Endothelial cell of umbilical vein (primary cell): ENCODE measurements around the gene NR2C2. TPM values are rescaled to one million over a fixed set of nuclear protein-coding genes. Genes with fewer than 3 reads are reported as not detected.

Experiments used
- BruUV-seq: library from RNA; stranded (reverse); fragments of 400-500 nt; replicated peaks from 2 replicates; lab custom pipeline; 2021; lab: Mats Ljungman, UMichigan
- CTCF ChIA-PET: fragments of 300-600, 350-600 bp; sonication (Branson Sonifier 250); formaldehyde crosslinking; loops from one replicate; lab custom pipeline; 2021; ENCODE audit warnings: antibody characterized with exemption, inconsistent platforms; lab: Charles Lee
- POLR2A ChIA-PET: fragments of 300-600, 350-600 bp; sonication (Branson Sonifier 250); formaldehyde crosslinking; loops from one replicate; lab custom pipeline; 2021; ENCODE audit warnings: antibody characterized with exemption, inconsistent platforms; lab: Charles Lee
- DNase-seq: peaks from one replicate; pipeline ENCODE4 v3.0.0-alpha.2; 2011; ENCODE audit warnings: low read depth, low spot score
- FAIRE-seq: peaks from 2 replicates; lab custom pipeline; 2011; peaks lifted over from hg19 to GRCh38; lab: Jason Lieb, UNC
- H2AFZ ChIP-seq: 2 replicates; pipeline ENCODE4 v1.6.0; 2012; ENCODE audit warnings: low read depth, low read length, control low read depth, inconsistent platforms
- H3K27ac ChIP-seq: 2 replicates; pipeline ENCODE4 v1.5.1; 2011; ENCODE audit warnings: low read depth, mild to moderate bottlenecking, control low read depth, low read length, moderate library complexity; ENCODE audit not compliant: insufficient read depth
- H3K27me3 ChIP-seq, 2 experiments: 2 replicates each; pipeline versions ENCODE4 v1.6.0 to v1.6.1; 2011; ENCODE audit warnings: low read length in 2 of 2, mixed read lengths in 1 of 2; ENCODE audit not compliant: control insufficient read depth in 2 of 2, insufficient read depth in 2 of 2
- H3K36me3 ChIP-seq, 2 experiments: 2 replicates in 1 of 2; 3 replicates in 1 of 2; pipeline ENCODE4 v1.5.1; 2011; ENCODE audit warnings: low read length in 2 of 2, mild to moderate bottlenecking in 1 of 2, moderate library complexity in 1 of 2; ENCODE audit not compliant: control insufficient read depth in 2 of 2, insufficient read depth in 2 of 2; ENCODE audit errors: extremely low read depth in 1 of 2
- H3K4me1 ChIP-seq: 3 replicates; pipeline ENCODE4 v1.5.1; 2011; ENCODE audit warnings: mild to moderate bottlenecking, low read length; ENCODE audit not compliant: control insufficient read depth, insufficient read depth; ENCODE audit errors: extremely low read depth
- H3K4me2 ChIP-seq: 2 replicates; pipeline ENCODE4 v1.6.1; 2011; ENCODE audit warnings: low read length, control low read depth, mixed read lengths; ENCODE audit not compliant: insufficient read depth
- H3K4me3 ChIP-seq, 3 experiments: fragments of 200-600 bp in 1 of 3; sonication (generic), shearing (Covaris generic) in 1 of 3; replicated peaks in 1 of 3; 2 replicates each; pipeline ENCODE4 v1.5.1; 2011 to 2016; ENCODE audit warnings: control low read depth in 3 of 3, low read length in 3 of 3, mild to moderate bottlenecking in 2 of 3, inconsistent platforms in 1 of 3, low read depth in 1 of 3, moderate library complexity in 1 of 3; ENCODE audit not compliant: insufficient read depth in 1 of 3
- H3K79me2 ChIP-seq: 2 replicates; pipeline ENCODE4 v1.6.0; 2012; ENCODE audit warnings: low read length, inconsistent platforms; ENCODE audit not compliant: control insufficient read depth, insufficient read depth
- H3K9ac ChIP-seq: replicated peaks from 2 replicates; pipeline ENCODE3; 2011; ENCODE audit warnings: low read length, control low read depth; ENCODE audit not compliant: insufficient read depth; ENCODE audit errors: extremely low read depth
- H3K9me1 ChIP-seq: replicated peaks from 3 replicates; pipeline ENCODE4 v1.6.0; 2011; ENCODE audit warnings: mild to moderate bottlenecking, low read length; ENCODE audit not compliant: control insufficient read depth, insufficient read depth; ENCODE audit errors: extremely low read depth
- H3K9me3 ChIP-seq: replicated peaks from 2 replicates; pipeline ENCODE4 v1.5.1; 2012; ENCODE audit warnings: low read length, inconsistent platforms; ENCODE audit not compliant: control insufficient read depth, insufficient read depth
- H4K20me1 ChIP-seq: replicated peaks from 2 replicates; pipeline ENCODE3; 2011; ENCODE audit warnings: mild to moderate bottlenecking, low read length; ENCODE audit not compliant: control insufficient read depth, insufficient read depth; ENCODE audit errors: extremely low read depth
- CTCF ChIP-seq, 2 donors: IDR thresholded peaks; 1 replicate in 1 of 2; 2 replicates in 1 of 2; pipeline ENCODE4 v1.5.1; 2011; ENCODE audit warnings: low read length in 2 of 2, mild to moderate bottlenecking in 2 of 2, moderate library complexity in 2 of 2, control low read depth in 1 of 2, inconsistent platforms in 1 of 2, low read depth in 1 of 2; ENCODE audit not compliant: insufficient read depth in 1 of 2; ENCODE audit errors: extremely low read depth in 1 of 2
- EZH2 ChIP-seq: IDR thresholded peaks from 2 replicates; pipeline ENCODE4 v1.6.1; 2012; ENCODE audit warnings: borderline replicate concordance, low read depth, mild to moderate bottlenecking, moderate library complexity, low read length, inconsistent platforms; ENCODE audit not compliant: severe bottlenecking
- FOS ChIP-seq: IDR thresholded peaks from 2 replicates; pipeline ENCODE4 v1.6.1; 2011; ENCODE audit warnings: mild to moderate bottlenecking, low read length, moderate library complexity, borderline replicate concordance; ENCODE audit not compliant: insufficient read depth
- GATA2 ChIP-seq: IDR thresholded peaks from 2 replicates; pipeline ENCODE4 v1.7.0; 2011; ENCODE audit warnings: low read depth, mild to moderate bottlenecking, moderate library complexity, mixed read lengths, low read length; ENCODE audit not compliant: insufficient read length, insufficient read depth
- JUN ChIP-seq: IDR thresholded peaks from 2 replicates; pipeline ENCODE4 v1.6.1; 2011; ENCODE audit warnings: borderline replicate concordance, low read depth; ENCODE audit not compliant: insufficient read length, insufficient read depth
- MAX ChIP-seq: IDR thresholded peaks from 2 replicates; pipeline ENCODE4 v1.6.1; 2011; ENCODE audit not compliant: insufficient read depth, insufficient read length
- MYC ChIP-seq: IDR thresholded peaks from one replicate; pipeline ENCODE4 v1.6.1; 2011; ENCODE audit warnings: mild to moderate bottlenecking, low read depth, low read length
- POLR2A ChIP-seq: IDR thresholded peaks from 2 replicates; pipeline ENCODE4 v1.6.1; 2012; ENCODE audit warnings: low read depth, mild to moderate bottlenecking, control low read depth, low read length
- POLR2AphosphoS5 ChIP-seq: IDR thresholded peaks from 2 replicates; pipeline ENCODE4 v1.6.1; 2012; ENCODE audit warnings: low read depth, mild to moderate bottlenecking, control low read depth, low read length, moderate library complexity; ENCODE audit not compliant: insufficient read depth
- dilution Hi-C: fragments of 300-500 bp; cut with MboI; formaldehyde crosslinking; loops from one replicate; pipeline ENCODE4 v1.15.0; 2019; ENCODE audit warnings: low sequenced_read_pairs; ENCODE audit not compliant: extremely low pct_ligation_motif_present
- intact Hi-C: fragments of 100-400 bp; cut with micrococcal nuclease; formaldehyde crosslinking; loops from one replicate; pipeline ENCODE4 v1.10.0; 2022
- polyA plus RNA-seq, 4 experiments: library from polyadenylated mRNA; depleted of rRNA in 3 of 4; stranded (reverse) in 3 of 4; unstranded in 1 of 4; fragments of >200 nt; gene quantifications; 2 replicates each; pipeline versions ENCODE4 v1.2.1 to v1.2.3, GENCODE V29; 2011 to 2012; ENCODE audit warnings: missing spikeins in 1 of 4
- total RNA-seq: library from RNA; stranded (reverse); gene quantifications from 2 replicates; pipeline ENCODE4 v1.2.3, GENCODE V29; 2021

NR2C2 gene
- total and polyA plus RNA-seq, 2 donors (not counting 3 experiments of a cell fraction or from before 2014, with no cell fraction given): 20.3 to 59.8 TPM

DNA sequence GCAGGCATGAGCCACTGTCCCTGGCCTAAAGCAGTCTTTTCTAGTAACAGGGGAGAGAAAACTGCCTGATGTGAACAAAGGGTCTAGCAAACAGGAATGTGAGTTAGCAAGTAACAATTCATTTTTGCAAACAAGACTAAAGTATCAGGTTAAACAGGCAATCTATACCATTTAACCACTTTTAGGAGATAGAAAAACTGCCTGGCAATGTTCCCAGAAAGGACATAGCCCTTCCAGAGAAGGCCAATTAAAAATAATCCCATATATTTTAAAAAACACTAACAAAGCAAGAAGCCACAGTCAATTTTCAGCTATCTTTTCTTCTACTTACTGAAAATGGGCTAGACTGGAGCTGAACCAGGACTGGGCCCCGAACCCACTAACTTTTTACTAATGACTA lies 145.3 kb downstream of the NR2C2 start:
- CTCF ChIA-PET: no interaction called here
- dilution Hi-C loops: no loop called here
- no TSS peak for BruUV-seq

More for the DNA sequence above, 145.3 kb downstream of the NR2C2 start:
- peaks cover 2% of the 10 kb centered on the region for H3K4me1 ChIP-seq
- no peaks in the 10 kb centered on the region for H3K9me1 ChIP-seq
- intact Hi-C loops: no loop called here
- no peak for DNase-seq
- no peaks in the 10 kb centered on the region for H3K27me3 ChIP-seq
- H3K4me2 ChIP-seq: no peak overlapping the region
- POLR2A ChIA-PET: no interaction called here
- H3K9me3 ChIP-seq: no peaks in the 10 kb centered on the region
- H3K79me2 ChIP-seq: peaks cover 4% of the 10 kb centered on the region
- H3K36me3 ChIP-seq: peaks cover 14 to 18% of the 10 kb centered on the region in 2 experiments
- H2AFZ ChIP-seq: no peak overlapping the region
- FAIRE-seq: no peak
- H3K4me3 ChIP-seq: no peak overlapping the region
- no peak for TF ChIP-seq POLR2AphosphoS5
- TF ChIP-seq FOS: no peak
- no peak for TF ChIP-seq CTCF (IDR thresholded peaks at IDR 0.05; ENCODE audit: extremely low read depth in 1 of 2, insufficient read depth in 1 of 2, low read depth in 1 of 2, low read length in 2 of 2)
- TF ChIP-seq GATA2: no peak
- TF ChIP-seq POLR2A: no peak
- no peak for TF ChIP-seq JUN
- TF ChIP-seq MAX: no peak
- TF ChIP-seq MYC: no peak
- TF ChIP-seq EZH2: no peak
- no peak overlapping the region for H3K9ac ChIP-seq
- no peaks in the 10 kb centered on the region for H4K20me1 ChIP-seq
- no peak overlapping the region for H3K27ac ChIP-seq
